KMS-11 (cell line): ENCODE measurements around the gene AQP9.
"Not testable (repeated sequence)": the region's sequence is repeated elsewhere in the genome, so short reads cannot be mapped to it uniquely, and the experiment has no call there.

Source experiments
- H2AFZ ChIP-seq: fragments of 200-600 bp; sonication (generic); 2 replicates; pipeline ENCODE4 v1.6.1; 2016; ENCODE audit warnings: antibody characterized with exemption, mixed run types, low read depth
- H3K27ac ChIP-seq: fragments of 200-600 bp; sonication (generic); 2 replicates; pipeline ENCODE4 v1.6.1; 2016; ENCODE audit warnings: mild to moderate bottlenecking, mixed run types
- H3K27me3 ChIP-seq: fragments of 200-600 bp; sonication (generic); 2 replicates; pipeline ENCODE4 v1.6.1; 2017; ENCODE audit warnings: mild to moderate bottlenecking, low read depth, mixed run types, moderate library complexity; ENCODE audit not compliant: insufficient read depth
- H3K36me3 ChIP-seq: fragments of 200-600 bp; sonication (generic); 2 replicates; pipeline ENCODE4 v1.6.1; 2017; ENCODE audit warnings: mild to moderate bottlenecking, mixed run types; ENCODE audit not compliant: insufficient read depth
- H3K4me1 ChIP-seq: fragments of 200-600 bp; sonication (generic); 2 replicates; pipeline ENCODE4 v1.6.1; 2016; ENCODE audit warnings: mild to moderate bottlenecking, low read depth, mixed run types; ENCODE audit not compliant: poor library complexity, severe bottlenecking
- H3K4me2 ChIP-seq: fragments of 200-600 bp; sonication (generic); 2 replicates; pipeline ENCODE4 v1.7.0; 2016; ENCODE audit warnings: mild to moderate bottlenecking, mixed run types
- H3K4me3 ChIP-seq: fragments of 200-600 bp; sonication (generic); IDR thresholded peaks from 2 replicates; pipeline ENCODE4 v1.6.1; 2017; ENCODE audit warnings: low read depth, low read length, mixed read lengths; ENCODE audit not compliant: insufficient read depth
- H3K79me2 ChIP-seq: fragments of 200-600 bp; sonication (generic); 2 replicates; pipeline ENCODE4 v1.6.1; 2016; ENCODE audit warnings: low read depth, mixed run types; ENCODE audit not compliant: insufficient read depth
- H3K9ac ChIP-seq: fragments of 200-600 bp; sonication (generic); 2 replicates; pipeline ENCODE4 v1.6.1; 2016; ENCODE audit warnings: mild to moderate bottlenecking, mixed run types
- H4K20me1 ChIP-seq: fragments of 200-600 bp; sonication (generic); 2 replicates; pipeline ENCODE4 v1.6.1; 2016; ENCODE audit warnings: mild to moderate bottlenecking, mixed run types; ENCODE audit not compliant: insufficient read depth
- CTCF ChIP-seq: fragments of 200-600 bp; sonication (generic); conservative IDR thresholded peaks from 2 replicates; pipeline ENCODE4 v1.6.1; 2017; ENCODE audit warnings: low read depth, mild to moderate bottlenecking, antibody characterized with exemption, low read length, moderate library complexity, mixed read lengths

The AQP9 gene

DNA sequence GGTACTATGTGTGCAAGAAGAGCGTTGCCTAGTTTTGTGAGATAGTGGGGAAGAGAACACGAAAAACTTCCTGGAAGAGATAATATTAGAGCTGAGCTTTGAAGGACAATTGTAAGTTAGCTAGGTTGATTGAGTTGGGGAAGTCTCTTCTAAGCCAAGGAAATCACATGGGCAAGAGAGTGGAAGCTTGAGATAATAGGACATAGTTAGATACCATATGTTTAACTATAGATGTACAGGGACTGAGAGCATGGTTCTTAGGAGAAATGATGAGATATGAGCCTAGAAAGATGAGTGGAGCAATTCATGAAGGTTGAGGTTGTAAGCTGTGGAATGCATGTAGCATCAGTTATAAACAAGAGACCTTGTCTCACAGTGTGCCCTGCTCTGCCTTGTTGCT, 30.1 kb upstream of the AQP9 start:
- Histone ChIP-seq H3K36me3 (no peaks in the 10 kb centered on the region), H3K27ac (no peak overlapping the region), H4K20me1 (no peaks in the 10 kb centered on the region), H3K9ac (no peak overlapping the region), H3K4me3 (no peak overlapping the region), H3K79me2 (no peaks in the 10 kb centered on the region), H3K4me2 (no peak overlapping the region), H3K27me3 (no peaks in the 10 kb centered on the region), H3K4me1 (no peaks in the 10 kb centered on the region), H2AFZ (no peak overlapping the region)
- no peak for TF ChIP-seq CTCF

DNA sequence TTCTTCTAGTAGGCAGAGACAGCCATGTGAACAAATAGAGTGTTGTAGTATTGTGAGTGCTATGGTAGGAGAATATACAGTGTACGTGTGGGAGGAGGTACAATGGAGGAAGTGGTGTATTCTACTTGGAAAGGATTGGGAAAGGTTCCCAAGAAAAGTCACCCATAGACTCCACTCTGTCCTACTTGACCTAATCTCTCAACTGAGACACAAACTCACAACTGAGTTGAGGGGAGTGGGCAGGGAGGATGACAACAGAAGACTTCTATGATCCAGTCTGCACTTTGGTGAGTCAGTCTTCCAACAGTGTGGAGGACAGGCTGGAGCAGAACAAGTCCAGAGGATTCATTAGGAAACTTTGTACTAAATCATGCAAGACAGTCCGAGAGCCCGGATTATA, 28.8 kb upstream of the AQP9 start:
- H3K79me2 ChIP-seq: no peaks in the 10 kb centered on the region
- H3K4me2 ChIP-seq: no peak overlapping the region
- no peak overlapping the region for H3K9ac ChIP-seq
- TF ChIP-seq CTCF: no peak
- H2AFZ ChIP-seq: no peak overlapping the region
- H3K27me3 ChIP-seq: no peaks in the 10 kb centered on the region
- no peaks in the 10 kb centered on the region for H3K36me3 ChIP-seq
- H4K20me1 ChIP-seq: no peaks in the 10 kb centered on the region
- H3K4me1 ChIP-seq: no peaks in the 10 kb centered on the region
- no peak overlapping the region for H3K27ac ChIP-seq
- no peak overlapping the region for H3K4me3 ChIP-seq

GRCh38 chr15:58110999-58111717, 27.0 kb upstream of the AQP9 start:
- no peak overlapping the region for H2AFZ ChIP-seq
- no peak overlapping the region for H3K9ac ChIP-seq
- no peaks in the 10 kb centered on the region for H3K79me2 ChIP-seq
- no peak for TF ChIP-seq CTCF
- no peaks in the 10 kb centered on the region for H3K4me1 ChIP-seq
- H3K4me2 ChIP-seq: no peak overlapping the region
- H3K36me3 ChIP-seq: no peaks in the 10 kb centered on the region
- no peaks in the 10 kb centered on the region for H4K20me1 ChIP-seq
- H3K27ac ChIP-seq: no peak overlapping the region
- H3K4me3 ChIP-seq: no peak overlapping the region
- no peaks in the 10 kb centered on the region for H3K27me3 ChIP-seq

DNA sequence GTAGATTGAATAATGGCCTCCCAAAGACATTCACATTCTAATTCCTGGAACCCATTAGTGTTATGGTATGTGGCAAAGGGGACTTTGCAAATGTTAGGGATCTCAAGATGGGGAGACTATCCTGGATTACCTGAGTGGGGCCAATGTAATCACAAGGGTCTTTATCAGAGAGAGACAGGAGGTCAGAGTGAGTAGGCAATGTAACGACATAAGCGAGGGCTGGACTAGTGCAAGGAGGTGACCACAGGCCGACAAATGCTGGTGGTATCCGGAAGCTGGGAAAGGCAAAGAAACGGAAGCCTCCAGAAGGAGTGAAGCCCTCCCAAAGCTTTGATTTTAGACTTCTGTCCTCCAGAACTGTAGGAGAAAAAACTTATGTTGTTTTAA, 26.5 kb upstream of the AQP9 start:
- Histone ChIP-seq H3K9ac (no peak overlapping the region), H2AFZ (no peak overlapping the region), H3K4me2 (no peak overlapping the region), H4K20me1 (no peaks in the 10 kb centered on the region), H3K4me3 (no peak overlapping the region), H3K27me3 (no peaks in the 10 kb centered on the region), H3K36me3 (no peaks in the 10 kb centered on the region), H3K79me2 (no peaks in the 10 kb centered on the region), H3K4me1 (no peaks in the 10 kb centered on the region), H3K27ac (no peak overlapping the region)
- no peak for TF ChIP-seq CTCF

DNA sequence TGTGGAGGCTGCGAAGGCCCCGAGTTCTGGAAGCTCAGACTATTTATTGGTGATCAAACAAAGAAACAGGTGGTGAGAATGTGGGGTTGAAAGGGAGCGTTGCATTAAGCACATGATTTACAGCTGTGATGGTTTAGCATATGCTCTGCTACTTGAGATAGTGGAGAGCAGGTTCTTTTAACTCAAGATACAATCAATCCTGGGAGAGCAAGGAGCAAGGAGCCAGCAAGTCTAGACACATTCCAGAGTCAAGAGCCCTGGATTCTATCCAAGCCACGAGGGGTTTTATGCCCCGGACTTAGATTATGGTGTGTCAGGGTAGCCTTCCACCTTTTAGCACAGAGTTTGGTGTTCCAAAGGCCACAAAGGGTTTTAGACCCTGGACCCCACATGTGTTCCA, 24.8 kb upstream of the AQP9 start:
- H3K27me3 ChIP-seq, H3K36me3 ChIP-seq, H3K4me1 ChIP-seq, H3K4me3 ChIP-seq, H3K4me2 ChIP-seq, H3K27ac ChIP-seq, H4K20me1 ChIP-seq, H3K9ac ChIP-seq, H3K79me2 ChIP-seq, H2AFZ ChIP-seq: not testable (repeated sequence)
